GM23248 (cell line): ENCODE results near the gene TMEM273.

Source experiments
- EZH2 ChIP-seq: fragments of 200-600 bp; sonication (generic); IDR thresholded peaks from 2 replicates; pipeline ENCODE4 v1.6.1; 2018; ENCODE audit warnings: antibody characterized with exemption, mild to moderate bottlenecking; ENCODE audit not compliant: insufficient read depth, poor library complexity, severe bottlenecking
- EZH2phosphoT487 ChIP-seq: fragments of 200-600 bp; sonication (generic); IDR thresholded peaks from 2 replicates; pipeline ENCODE4 v1.6.1; 2018; ENCODE audit warnings: antibody characterized with exemption, moderate library complexity, mild to moderate bottlenecking, low read depth; ENCODE audit not compliant: insufficient read depth

- TF ChIP-seq EZH2phosphoT487: no peak
- no peak for TF ChIP-seq EZH2
These were observed 37.8 kb downstream of the TMEM273 start for GRCh38 chr10:49150426-49150825.
